GM21786 (cell line): Measurements from ENCODE around the gene MAN1A2.
A peak's percentile ranks its signal among the peaks of the same experiment; 100 is the strongest.

Experiments
- ATAC-seq: cut with Tn5 transposase; IDR thresholded peaks from one replicate; pipeline ENCODE4 v1.9.1; 2021; ENCODE audit not compliant: unreplicated experiment

MAN1A2 gene

GRCh38 chr1:117481410-117481809, 114.2 kb downstream of the MAN1A2 start:
- ATAC-seq: no peak

- ATAC-seq: no peak
Measured at GRCh38 chr1:117493906-117494305, 126.7 kb downstream of the MAN1A2 start.

DNA sequence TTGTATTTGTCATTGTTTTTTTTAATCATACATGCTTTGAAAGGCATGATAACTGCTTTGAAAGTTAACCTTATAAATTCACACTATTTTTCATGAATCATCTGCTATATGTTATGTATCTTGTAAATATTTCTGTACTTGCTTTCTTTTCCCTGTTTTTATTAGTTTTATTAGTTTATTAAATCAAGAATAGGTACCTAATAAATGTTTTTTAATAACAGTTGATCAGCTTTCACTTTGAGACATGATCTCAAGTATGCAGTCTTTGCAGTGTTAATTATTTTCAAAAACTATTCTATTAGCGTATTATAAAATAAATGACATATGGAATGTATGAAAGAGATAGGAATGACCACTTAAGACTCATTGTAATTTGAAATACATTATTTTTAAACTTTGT, 127.8 kb downstream of the MAN1A2 start:
- ATAC-seq: no peak

GRCh38 chr1:117499071-117499470, 131.8 kb downstream of the MAN1A2 start:
- ATAC-seq: no peak

DNA sequence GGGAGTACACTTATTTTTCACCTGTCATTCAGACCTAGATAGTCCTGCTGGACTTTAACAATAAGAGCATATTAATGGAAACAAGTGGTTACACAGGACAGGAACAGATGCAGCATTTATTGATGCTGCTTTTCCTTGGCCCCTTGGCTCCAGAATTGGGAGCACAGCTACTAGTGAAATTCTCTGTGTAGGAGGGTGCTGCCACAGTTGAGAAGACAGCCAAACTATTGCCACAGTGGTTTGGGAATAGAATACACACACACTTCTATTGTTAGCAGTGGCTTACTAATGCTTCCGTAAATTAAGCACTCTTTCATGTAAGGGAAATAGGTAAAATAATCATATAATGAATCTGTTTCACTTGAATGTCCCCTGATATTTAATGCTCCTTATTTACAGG, 133.3 kb downstream of the MAN1A2 start:
- no peak for ATAC-seq

- ATAC-seq: no peak
Measured at GRCh38 chr1:117501281-117501680, 134.0 kb downstream of the MAN1A2 start.

GRCh38 chr1:117511273-117511672, 144.0 kb downstream of the MAN1A2 start:
- no peak for ATAC-seq

GRCh38 chr1:117512728-117513321, 145.6 kb downstream of the MAN1A2 start:
- ATAC-seq: no peak

GRCh38 chr1:117523111-117523510, 155.9 kb downstream of the MAN1A2 start:
- ATAC-seq: no peak

- no peak for ATAC-seq
Measured at GRCh38 chr1:117527074-117527473, 159.8 kb downstream of the MAN1A2 start.

GRCh38 chr1:117527566-117528102, 160.4 kb downstream of the MAN1A2 start:
- ATAC-seq: no peak

GRCh38 chr1:117529683-117530082, 162.4 kb downstream of the MAN1A2 start:
- ATAC-seq: no peak

- no peak for ATAC-seq
Measured at GRCh38 chr1:117531222-117531621, 164.0 kb downstream of the MAN1A2 start.

GRCh38 chr1:117534995-117535467, 167.8 kb downstream of the MAN1A2 start:
- ATAC-seq: peak; percentile 85

DNA sequence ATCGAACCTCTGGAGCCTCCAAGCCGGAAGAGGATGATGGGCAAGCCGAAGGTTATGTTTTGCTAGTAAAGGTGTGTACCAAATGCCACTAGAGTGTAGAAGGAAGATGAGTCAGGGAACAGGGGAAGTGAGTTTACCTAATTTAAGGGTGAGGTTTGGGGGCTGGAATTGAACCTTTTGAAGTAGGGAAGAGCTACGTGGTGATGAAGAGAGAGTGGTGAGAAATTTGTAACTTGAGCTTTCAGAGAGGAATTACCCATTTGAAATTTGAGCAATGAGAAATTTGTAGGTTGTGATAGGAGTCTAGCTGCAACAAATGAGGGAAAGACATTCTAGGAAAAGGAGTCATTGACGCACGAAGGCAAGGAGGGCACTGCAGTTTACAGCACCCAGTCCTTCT, 168.6 kb downstream of the MAN1A2 start:
- no peak for ATAC-seq

GRCh38 chr1:117537291-117537920, 170.2 kb downstream of the MAN1A2 start:
- no peak for ATAC-seq

GRCh38 chr1:117540532-117540931, 173.3 kb downstream of the MAN1A2 start:
- ATAC-seq: no peak

DNA sequence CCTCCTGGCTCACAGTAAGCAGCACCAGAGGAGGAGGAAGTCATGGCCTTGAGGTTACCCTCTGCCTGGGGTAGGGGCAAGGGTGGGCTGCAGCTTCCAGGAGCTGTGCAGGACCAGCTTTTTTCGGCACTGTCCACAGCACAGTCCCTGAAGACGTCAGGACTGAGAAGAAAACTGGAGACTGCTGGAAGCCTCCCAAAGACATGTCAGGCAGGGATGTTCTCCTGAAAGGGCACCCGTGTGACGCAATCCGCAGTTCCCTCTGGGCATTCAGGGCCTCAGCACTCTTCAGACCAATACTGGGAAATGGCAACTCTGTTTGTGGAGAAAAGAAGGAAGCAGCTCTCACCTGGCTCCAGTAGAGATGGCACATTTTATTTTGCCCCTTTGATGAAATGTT, 173.8 kb downstream of the MAN1A2 start:
- ATAC-seq: no peak

DNA sequence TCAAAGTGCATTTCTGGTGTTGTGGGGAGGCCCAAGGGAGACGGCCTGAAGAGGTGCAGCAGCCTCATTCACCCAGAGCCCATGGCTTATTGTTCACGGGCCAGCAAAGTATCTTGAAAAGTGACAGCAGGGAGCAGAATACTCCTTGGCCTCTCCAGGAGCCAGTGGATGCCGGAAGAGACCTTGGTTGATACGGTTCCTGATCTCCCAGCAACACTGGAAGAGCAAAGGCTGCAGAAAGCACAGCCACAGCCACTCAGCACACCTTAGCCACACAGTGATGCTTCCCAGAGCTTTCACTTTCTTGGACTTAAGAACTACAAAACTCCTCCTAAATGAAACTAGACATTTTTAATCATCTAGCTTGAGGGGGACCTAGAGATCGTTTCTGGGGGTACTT, 174.3 kb downstream of the MAN1A2 start:
- no peak for ATAC-seq

- ATAC-seq: no peak
Measured at GRCh38 chr1:117544509-117545109, 177.4 kb downstream of the MAN1A2 start.

DNA sequence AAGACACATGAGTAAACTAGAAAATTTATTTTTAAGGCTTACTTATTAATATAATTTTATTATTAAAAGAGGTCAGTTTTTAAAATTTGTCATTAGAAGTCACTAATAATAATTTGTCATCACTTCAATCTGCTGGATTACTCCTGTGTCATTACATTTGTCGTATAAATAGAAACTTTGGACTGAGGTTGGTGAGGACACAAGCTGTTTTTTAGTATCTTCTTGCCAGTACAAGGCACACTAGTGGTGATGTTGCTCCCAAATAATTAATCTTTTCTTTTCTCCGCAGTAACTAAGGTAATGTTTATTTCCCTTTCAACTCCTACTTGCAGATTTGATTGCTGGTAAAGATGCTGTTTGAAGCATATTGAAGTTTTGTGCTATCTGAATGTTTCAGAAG, 179.2 kb downstream of the MAN1A2 start:
- ATAC-seq: no peak

DNA sequence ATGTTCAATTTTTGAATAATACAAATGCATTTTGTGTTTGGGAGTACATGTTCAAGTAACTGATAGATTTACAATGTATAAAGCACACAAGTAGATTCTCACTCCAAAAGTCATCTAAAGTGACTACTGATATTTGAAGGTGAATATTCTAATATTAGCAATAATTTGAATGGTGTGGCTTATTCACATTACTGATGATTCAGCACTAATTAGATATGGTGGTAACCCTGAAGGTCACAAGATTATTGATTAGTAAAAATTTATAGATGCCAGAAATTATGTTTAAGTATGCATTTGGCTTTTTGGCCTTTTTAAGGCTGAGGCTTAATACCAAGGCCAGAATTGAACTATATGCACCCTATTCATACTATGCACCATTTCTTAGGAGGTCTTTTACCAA, 186.2 kb downstream of the MAN1A2 start:
- no peak for ATAC-seq
